Activated CD8-positive, alpha-beta memory T cell treated with anti-CD3 and anti-CD28 coated beads for 1 hour (primary cell): ENCODE measurements around the gene CUL2.
"Not testable (repeated sequence)": the region's sequence is repeated elsewhere in the genome, so short reads cannot be mapped to it uniquely, and the experiment has no call there.

Source experiments
- DNase-seq, 2 donors: peaks; one replicate each; pipeline ENCODE4 v3.0.0-alpha.2; 2020; ENCODE audit warnings: low read depth in 1 of 2; ENCODE audit errors: extremely low read depth in 1 of 2

Gene CUL2

DNA sequence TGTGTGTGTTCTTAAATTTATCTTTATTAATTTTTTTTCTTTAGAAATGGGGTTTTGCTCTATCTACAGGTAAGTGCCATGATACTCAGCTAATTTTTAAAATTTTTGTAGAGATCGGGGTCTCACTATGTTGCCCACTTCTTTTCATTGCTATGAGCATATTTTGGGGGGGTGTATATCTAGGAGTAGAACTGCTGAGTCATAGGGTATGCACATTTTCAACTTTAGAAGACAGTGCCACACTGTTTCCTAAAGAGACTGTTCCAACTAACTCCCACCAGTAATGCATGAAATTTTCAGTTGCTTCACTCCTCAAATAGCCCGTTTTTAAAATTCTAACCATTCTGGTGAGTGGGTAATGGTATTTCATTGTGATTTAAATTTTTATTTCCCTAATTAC, 108.3 kb downstream of the CUL2 start:
- DNase-seq = no peak

DNA sequence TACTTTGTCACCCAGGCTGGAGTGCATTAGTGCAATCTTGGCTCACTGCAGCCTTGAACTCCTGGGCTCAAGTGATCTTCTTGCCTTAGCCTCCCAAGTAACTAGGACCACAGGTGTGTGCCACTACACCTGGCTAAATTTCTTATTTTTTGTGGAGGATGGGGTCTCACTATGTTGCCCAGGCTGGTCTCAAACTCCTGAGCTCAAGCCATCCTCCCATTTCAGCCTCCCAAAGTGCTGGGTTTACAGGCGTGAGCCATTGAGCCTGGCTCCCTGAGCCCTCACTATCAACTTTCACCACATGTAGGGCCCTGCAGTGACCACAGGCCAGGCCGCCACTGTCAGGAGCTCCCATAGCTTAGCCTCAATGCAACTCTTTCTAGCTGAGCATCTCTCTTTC, 110.2 kb downstream of the CUL2 start:
- no peak for DNase-seq

DNA sequence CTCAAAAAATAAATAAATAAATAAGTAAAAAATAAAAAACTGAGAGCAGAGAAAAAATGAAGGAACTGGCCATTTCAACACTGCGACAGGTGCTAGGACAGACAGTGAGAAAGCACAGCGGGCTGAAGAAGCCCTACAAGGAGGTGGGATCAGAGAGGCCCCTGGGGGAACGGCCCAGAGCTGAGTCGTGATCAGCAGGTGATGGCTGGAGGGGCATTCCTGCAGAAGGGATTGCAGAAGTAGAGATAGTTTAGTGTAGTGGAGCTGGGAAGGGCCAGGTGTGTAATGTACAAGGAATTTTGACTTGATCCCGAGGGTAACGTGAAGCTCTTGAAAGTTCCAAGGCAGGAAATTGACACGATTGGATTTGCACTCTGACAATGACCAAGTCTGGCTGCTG, 112.1 kb downstream of the CUL2 start:
- DNase-seq = no peak

DNA sequence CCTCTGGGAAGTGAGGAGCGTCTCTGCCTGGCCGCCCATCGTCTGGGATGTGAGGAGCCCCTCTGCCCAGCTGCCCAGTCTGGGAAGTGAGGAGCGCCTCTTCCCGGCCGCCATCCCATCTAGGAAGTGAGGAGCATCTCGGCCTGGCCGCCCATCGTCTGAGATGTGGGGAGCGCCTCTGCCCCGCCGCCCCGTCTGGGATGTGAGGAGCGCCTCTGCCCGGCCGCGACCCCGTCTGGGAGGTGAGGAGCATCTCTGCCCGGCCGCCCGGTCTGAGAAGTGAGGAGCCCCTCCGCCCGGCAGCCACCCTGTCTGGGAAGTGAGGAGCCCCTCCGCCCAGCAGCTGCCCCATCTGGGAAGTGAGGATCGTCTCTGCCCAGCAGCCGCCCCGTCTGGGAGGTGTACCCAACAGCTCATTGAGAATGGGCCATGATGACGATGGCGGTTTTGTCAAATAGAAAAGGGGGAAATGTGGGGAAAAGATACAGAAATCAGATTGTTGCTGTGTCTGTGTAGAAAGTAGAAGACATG, 113.7 kb downstream of the CUL2 start:
- DNase-seq = not testable (repeated sequence)

DNA sequence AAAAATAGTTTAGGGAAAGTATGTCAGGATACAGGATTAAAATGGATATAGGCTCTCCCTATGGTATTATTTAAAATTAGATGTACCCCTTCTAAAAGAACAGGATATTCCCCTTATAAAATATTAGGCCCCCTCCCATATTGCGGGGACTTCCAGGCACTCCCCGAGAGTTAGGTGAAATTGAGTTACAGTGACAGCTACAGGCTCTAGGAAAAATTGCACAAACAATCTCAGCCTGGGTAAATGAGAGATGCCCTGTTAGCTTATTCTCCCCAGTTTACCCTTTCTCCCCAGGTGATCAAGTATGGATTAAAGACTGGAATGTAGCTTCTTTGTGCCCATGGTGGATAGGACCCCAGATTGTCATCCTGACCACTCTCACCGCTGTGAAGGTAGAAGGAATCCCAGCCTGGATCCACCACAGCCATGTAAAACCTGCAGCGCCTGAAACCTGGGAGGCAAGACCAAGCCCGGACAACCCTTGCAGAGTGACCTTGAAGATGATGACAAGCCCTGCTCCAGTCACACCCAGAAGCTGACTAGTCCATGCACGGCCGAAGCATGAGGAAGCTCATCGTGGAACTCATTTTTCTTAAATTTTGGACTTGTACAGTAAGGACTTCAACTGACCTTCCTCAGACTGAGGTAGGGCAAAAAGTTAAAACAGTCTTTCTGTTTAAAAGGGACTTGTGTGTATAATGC, 115.6 kb downstream of the CUL2 start:
- not testable (repeated sequence) for DNase-seq

DNA sequence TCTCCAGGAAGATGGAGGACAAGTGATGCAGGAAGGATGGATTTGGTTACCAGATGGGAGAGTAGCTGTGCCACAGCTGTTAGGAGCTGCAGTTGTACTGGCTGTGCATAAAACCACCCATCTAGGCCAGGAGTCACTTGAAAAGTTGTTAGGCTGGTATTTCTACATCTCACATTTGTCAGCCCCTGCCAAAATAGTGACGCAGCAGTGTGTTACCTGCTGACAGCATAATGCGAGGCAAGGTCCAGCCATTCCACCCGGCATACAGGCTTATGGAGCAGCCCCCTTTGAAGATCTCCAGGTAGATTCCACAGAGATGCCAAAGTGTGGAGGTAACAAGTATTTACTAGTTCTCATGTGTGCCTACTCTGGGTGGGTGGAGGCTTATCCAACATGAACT, 116.4 kb downstream of the CUL2 start:
- not testable (repeated sequence) for DNase-seq

DNA sequence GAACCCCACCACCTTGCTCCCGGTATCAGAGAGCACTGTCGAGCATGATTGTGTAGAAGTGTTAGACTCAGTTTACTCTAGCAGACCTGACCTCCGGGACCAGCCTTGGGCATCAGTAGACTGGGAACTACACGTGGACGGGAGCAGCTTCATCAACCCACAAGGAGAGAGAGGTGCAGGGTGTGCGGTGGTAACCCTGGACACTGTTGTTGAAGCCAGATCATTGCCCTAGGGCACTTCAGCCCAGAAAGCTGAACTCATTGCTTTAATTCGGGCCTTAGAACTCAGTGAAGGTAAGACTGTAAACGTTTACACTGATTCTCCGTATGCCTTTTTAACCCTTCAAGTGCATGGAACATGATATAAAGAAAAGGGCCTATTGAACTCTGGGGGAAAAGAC, 117.0 kb downstream of the CUL2 start:
- not testable (repeated sequence) for DNase-seq

DNA sequence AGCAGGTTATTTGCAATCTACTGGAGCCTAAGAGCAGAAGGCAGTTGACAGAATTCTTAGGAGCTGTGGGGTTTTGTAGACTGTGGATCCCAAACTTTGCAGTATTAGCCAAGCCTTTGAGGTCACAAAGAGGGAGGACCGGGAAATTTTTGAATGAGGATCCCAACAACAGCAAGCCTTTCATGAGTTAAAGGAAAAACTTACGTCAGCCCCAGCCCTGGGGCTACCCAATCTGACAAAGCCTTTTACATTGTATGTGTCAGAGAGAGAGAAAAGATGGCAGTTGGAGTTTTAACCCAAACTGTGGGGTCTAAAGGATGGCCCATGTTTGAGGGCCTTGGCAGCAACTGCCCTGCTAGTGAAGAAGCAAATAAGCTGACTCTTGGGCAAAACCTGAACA, 117.5 kb downstream of the CUL2 start:
- DNase-seq = not testable (repeated sequence)

DNA sequence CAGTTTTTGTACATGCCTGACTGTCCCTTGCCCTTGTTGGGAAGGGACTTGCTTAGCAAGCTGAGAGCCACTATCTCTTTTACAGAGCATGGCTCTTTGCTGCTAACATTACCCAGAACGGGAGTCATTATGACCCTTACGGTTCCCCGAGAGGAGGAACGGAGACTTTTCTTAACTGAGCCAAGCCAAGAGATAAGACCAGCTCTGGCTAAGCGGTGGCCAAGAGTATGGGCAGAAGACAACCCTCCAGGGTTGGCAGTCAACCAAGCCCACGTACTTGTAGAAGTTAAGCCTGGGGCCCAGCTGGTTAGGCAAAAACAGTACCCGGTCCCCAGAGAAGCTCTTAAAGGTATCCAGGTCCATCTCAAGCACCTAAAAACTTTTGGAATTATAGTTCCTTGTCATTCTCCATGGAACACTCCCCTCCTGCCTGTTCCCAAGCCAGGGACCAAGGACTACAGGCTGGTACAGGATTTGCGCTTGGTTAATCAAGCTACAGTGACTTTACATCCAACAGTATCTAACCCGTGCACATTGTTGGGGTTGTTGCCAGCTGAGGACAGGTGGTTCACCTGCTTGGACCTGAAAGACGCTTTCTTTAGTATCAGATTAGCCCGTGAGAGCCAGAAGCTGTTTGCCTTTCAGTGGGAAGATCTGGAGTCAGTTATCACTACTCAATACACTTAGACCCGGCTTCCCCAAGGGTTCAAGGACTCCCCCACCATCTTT, 118.4 kb downstream of the CUL2 start:
- not testable (repeated sequence) for DNase-seq

DNA sequence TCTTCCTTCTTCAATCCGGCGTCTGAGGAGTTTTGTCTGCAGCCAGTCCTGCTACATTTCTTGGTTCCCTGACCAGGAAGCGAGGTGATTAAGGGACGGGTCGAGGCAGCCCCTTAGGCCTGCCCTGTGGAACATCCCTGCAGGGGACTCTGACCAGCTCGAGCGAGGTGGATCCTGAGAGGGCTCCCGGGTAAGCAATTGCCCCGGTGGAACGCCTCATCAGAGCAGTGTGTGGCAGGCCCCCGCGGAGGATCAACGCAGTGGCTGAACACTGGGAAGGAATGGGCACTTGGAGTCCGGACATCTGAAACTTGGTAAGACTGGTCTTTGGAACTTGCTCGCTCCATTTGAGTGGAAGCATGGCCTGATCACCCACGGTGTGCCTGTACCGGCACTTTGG, 121.0 kb downstream of the CUL2 start:
- no peak for DNase-seq

DNA sequence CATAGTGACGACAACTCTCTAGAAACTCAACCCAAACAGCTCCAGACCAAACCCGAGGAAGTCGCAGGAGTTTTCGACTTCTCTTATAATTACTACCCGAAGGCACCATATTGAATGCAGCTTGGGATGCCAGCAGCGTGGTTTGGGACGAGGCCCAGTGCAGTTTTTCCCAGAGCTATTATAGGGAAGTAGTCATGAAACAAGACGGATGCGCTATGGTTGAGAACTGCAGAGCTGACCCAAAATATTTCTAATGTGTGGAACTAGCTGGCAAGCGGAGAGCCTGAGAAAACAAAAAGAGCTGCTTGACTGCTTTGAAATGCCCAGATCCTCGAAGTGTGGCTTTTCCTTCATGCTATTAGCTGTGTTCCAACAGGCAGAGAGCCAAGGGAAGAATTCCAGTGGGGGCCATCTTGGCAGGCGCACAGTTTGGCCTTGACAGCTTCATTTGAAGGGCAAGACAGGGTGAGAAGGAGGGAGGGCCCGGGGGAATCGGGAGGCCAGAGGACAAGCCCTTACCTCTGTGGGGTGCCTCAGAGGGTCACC, 122.7 kb downstream of the CUL2 start:
- no peak for DNase-seq

DNA sequence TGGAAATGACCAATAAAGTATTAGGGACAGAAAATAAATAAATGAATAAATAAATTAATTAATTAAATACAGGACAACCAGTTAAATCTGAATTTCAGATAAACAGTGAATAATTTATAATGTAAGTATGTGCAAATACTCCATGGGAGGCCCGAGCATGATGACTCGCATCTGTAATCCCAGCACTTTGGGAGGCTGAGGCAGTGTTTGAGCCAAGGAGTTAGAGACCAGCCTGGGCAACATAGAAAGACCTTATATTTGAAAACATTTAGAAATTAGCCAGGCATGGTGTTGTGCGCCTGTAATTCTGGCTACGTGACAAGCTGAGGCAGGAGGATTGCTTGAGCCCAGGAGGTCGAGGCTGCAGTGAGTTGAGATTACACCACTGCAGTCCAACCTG, 123.7 kb downstream of the CUL2 start:
- DNase-seq = no peak

DNA sequence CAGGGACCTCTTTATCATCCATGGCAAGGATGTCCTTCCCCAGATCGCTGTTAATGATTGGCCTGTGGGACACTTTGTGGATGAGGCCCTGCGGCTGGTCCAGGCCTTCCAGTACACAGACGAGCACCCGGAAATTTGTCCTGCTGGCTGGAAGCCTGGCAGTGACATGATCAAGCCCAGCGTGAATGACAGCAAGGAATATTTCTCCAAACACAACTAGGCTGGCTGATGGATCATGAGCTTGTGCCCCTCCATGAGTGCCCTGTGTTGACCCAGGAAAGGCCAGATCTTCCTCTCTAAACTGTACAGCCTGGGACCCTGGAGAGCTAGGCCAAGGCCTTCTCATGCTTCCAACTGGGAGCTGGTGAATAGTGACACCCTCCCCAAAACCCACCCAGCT, 124.1 kb downstream of the CUL2 start:
- DNase-seq = no peak

DNA sequence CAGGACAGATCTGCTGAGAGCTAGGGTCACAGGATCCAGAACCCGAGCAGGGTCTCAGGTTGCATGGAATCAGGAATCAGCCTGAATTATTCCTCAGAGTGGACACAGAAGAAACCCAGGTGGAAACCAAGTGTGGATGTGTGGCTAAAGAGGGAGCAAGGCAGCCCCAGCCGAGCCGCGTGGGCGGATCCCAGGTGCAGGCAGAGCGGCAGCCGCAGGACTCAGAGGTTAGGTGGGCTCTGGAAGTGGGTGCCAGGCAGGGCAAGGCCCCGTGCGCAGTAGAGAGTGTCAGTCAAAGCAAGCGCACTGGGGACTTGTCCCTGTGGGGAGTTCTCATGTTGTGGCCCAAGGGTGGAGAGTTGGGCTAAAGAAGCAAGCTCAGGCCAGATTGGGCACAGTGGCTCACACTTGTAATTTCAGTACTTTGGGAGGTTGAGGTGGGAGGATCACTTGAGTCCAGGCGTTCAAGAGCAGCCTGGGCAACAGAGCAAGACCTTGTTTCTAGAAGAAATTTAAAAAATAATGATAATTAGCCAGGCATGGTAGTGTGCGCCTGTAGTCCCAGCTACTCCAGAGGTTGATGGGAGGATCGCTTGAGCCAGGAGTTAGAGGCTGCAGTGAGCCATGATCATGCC, 125.9 kb downstream of the CUL2 start:
- DNase-seq = no peak

DNA sequence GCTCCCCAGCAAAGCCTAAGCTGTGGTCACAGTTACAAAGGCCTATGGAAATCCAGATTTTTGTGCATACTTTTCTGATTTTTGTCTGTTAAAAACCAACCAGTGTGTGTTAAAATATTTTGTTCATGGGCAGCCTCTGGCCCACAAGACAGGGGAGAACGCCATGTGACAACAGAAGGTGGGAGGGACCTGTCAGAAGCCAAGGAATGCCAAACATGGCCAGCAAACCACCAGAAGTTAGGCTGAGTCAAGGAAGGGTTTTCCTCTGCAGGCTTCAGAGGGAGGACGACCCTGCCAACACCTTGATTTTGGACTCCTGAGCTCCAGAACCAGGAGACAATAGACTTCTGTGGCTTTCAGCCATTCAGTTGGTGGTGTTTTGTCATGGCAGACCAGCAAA, 127.3 kb downstream of the CUL2 start:
- no peak for DNase-seq

DNA sequence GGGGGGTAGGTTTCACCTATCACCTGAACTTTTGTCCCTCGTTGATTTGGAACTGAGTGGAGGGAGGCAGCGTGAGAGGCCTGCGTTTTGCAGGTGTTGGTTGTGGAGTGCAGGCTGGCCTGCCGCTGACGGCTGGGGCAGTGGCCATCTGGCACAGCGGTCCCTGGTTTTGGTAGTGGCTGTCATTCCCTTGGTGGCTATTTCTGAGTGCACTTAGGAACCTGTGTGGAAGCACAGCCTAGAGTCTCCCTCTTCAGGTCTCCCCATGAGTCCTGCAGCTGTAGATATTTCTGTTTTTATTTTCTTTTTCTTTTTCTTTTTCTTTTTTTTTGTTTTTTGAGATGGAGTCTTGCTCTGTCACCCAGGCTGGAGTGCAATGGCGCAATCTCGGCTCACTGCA, 129.2 kb downstream of the CUL2 start:
- no peak for DNase-seq

DNA sequence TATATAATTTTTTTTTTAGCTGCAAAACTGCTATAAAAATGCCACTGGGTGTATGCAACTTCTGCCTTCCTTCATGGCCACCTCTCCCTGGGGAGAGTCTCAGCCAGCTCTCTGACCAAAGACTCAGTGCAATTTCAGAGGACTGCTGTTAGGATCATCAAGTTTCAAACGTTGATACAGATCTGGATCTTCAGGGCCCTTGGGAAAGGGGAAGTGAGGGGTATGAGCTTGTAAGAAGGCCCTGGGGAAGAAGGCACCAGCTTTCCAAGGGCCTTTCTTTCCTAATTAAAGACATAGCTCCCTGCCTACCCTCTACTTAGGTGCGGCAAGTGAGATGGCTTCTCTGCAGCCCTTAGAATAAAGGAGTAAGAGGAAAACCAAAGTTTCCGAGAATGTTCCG, 130.4 kb downstream of the CUL2 start:
- no peak for DNase-seq

DNA sequence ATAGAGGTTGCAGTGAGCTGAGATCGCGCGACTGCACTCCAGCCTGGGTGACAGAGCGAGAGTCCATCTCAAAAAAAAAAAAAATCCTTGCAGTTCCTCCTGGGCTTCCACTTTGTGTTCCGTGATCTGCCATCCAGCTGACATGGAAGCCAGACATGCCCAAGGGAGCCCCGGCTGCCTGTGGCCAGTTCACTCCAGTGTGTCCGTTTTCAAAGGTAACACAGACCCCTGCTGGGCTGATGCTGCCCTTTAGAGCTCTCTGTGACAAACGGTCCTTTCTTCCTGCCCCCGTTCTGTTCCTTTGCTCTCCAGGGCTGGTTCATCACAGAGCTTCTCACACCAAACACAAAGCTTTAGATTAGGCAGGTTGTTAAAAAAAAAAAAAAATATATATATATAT, 130.8 kb downstream of the CUL2 start:
- no peak for DNase-seq
